H1 (cell line): ENCODE results near the gene ATG4D. TPM values are rescaled to one million over a fixed set of nuclear protein-coding genes. Genes with fewer than 3 reads are reported as not detected.

Source experiments
- CREB1 ChIP-seq: IDR thresholded peaks from 2 replicates; pipeline ENCODE4 v1.6.1; 2012; ENCODE audit warnings: inconsistent platforms
- MAFK ChIP-seq: IDR thresholded peaks from 2 replicates; pipeline ENCODE4 v1.6.1; 2012; ENCODE audit warnings: low read depth, mild to moderate bottlenecking, improper control_type of control experiment, low read length
- YY1 ChIP-seq: IDR thresholded peaks from 2 replicates; pipeline ENCODE4 v1.6.1; 2011; ENCODE audit warnings: low read depth, mild to moderate bottlenecking, low read length
- ZNF274 ChIP-seq: IDR thresholded peaks from 2 replicates; pipeline ENCODE4 v1.7.0; 2012; ENCODE audit warnings: low read length, borderline replicate concordance; ENCODE audit errors: extremely low read depth
- polyA plus RNA-seq, 7 experiments: library from polyadenylated mRNA; depleted of rRNA in 3 of 7; stranded (reverse) in 5 of 7; unstranded in 2 of 7; fragments of >200 nt in 5 of 7; fragments of 200-250 nt in 2 of 7; gene quantifications; 1 replicate in 5 of 7; 2 replicates in 1 of 7; 4 replicates in 1 of 7; pipeline versions ENCODE4 v1.2.1 to v1.2.3, GENCODE V29; 2011 to 2013; ENCODE audit warnings: missing spikeins in 2 of 7, mixed read lengths in 2 of 7
- total RNA-seq: library from RNA; stranded (reverse); fragmentation: NEBNext Ultra II Directional; extraction: Animal tissue kit (Norgen Biotek cat#: 25700); gene quantifications from 2 replicates; pipeline ENCODE4 v1.2.1, GENCODE V29; 2021

The ATG4D gene
- total and polyA plus RNA-seq, 2 of the 8 experiments (the other 6 are each of a cell fraction or from before 2014, with no cell fraction given): 39.6 to 43.7 TPM

- TF ChIP-seq ZNF274 (no peak), MAFK (no peak), CREB1 (no peak), YY1 (peak; percentile 90)
These were observed at the start of gene ATG4D (continued) for GRCh38 chr19:10543420-10544241.
